ENCODE data around the gene THSD7A.
A peak's percentile ranks its signal among the peaks of the same experiment; 100 is the strongest.

THSD7A gene

GRCh38 chr7:11751807-11752389 lies 80.1 kb downstream of the THSD7A start:
- DNase-seq (ENCODE audit: low spot score): no peak

- DNase-seq (ENCODE audit: low spot score): no peak
These were observed 80.7 kb downstream of the THSD7A start for GRCh38 chr7:11751315-11751714.

GRCh38 chr7:11750191-11750590 lies 81.8 kb downstream of the THSD7A start:
- no peak for DNase-seq (ENCODE audit: low spot score)

- DNase-seq (ENCODE audit: low spot score): no peak
These were observed 82.4 kb downstream of the THSD7A start for GRCh38 chr7:11749629-11750028.

- DNase-seq (ENCODE audit: low spot score): no peak
These were observed 83.1 kb downstream of the THSD7A start for GRCh38 chr7:11748884-11749283.

GRCh38 chr7:11747715-11748485 lies 84.1 kb downstream of the THSD7A start:
- DNase-seq (ENCODE audit: low spot score): no peak

GRCh38 chr7:11746591-11746990 lies 85.4 kb downstream of the THSD7A start:
- no peak for DNase-seq (ENCODE audit: low spot score)

GRCh38 chr7:11743548-11743947 lies 88.5 kb downstream of the THSD7A start:
- DNase-seq (ENCODE audit: low spot score): no peak

- DNase-seq (ENCODE audit: low spot score): no peak
These were observed 89.0 kb downstream of the THSD7A start for GRCh38 chr7:11743016-11743415.

- DNase-seq (ENCODE audit: low spot score): peak; percentile 93
These were observed 89.5 kb downstream of the THSD7A start for GRCh38 chr7:11742496-11742895.

- DNase-seq (ENCODE audit: low spot score): no peak
These were observed 94.3 kb downstream of the THSD7A start for GRCh38 chr7:11737723-11738122.

GRCh38 chr7:11732207-11732606 lies 99.8 kb downstream of the THSD7A start:
- no peak for DNase-seq (ENCODE audit: low spot score)

GRCh38 chr7:11730725-11731124 lies 101.3 kb downstream of the THSD7A start:
- no peak for DNase-seq (ENCODE audit: low spot score)

- no peak for DNase-seq (ENCODE audit: low spot score)
These were observed 104.1 kb downstream of the THSD7A start for GRCh38 chr7:11727864-11728263.

- DNase-seq (ENCODE audit: low spot score): no peak
These were observed 105.2 kb downstream of the THSD7A start for GRCh38 chr7:11726794-11727155.

GRCh38 chr7:11726001-11726793 lies 105.8 kb downstream of the THSD7A start:
- no peak for DNase-seq (ENCODE audit: low spot score)

- peak; percentile 8 for DNase-seq (ENCODE audit: low spot score)
These were observed 115.8 kb downstream of the THSD7A start for GRCh38 chr7:11716185-11716584.

- no peak for DNase-seq (ENCODE audit: low spot score)
These were observed 117.3 kb downstream of the THSD7A start for GRCh38 chr7:11714676-11715075.

- DNase-seq (ENCODE audit: low spot score): no peak
These were observed 117.8 kb downstream of the THSD7A start for GRCh38 chr7:11714205-11714604.

- DNase-seq (ENCODE audit: low spot score): no peak
These were observed 118.6 kb downstream of the THSD7A start for GRCh38 chr7:11713352-11713751.

- DNase-seq (ENCODE audit: low spot score): no peak
These were observed 121.6 kb downstream of the THSD7A start for GRCh38 chr7:11710377-11710776.

GRCh38 chr7:11709196-11709595 lies 122.8 kb downstream of the THSD7A start:
- DNase-seq (ENCODE audit: low spot score): no peak

- no peak for DNase-seq (ENCODE audit: low spot score)
These were observed 124.3 kb downstream of the THSD7A start for GRCh38 chr7:11707606-11708193.
